SK-N-SH (cell line): Measurements from ENCODE around the gene GAB2. TPM values are rescaled to one million over a fixed set of nuclear protein-coding genes. Genes with fewer than 3 reads are reported as not detected.

ENCODE experiments used
- CTCF ChIA-PET: fragments of 300-600, 350-600 bp; formaldehyde crosslinking; extraction: SDS; loops from one replicate; lab custom pipeline; 2021; lab: Yijun Ruan, JAX
- POLR2A ChIA-PET: fragments of 350-600 bp; sonication (Branson Sonifier 250); formaldehyde crosslinking; extraction: SDS; loops from one replicate; lab custom pipeline; 2020; ENCODE audit warnings: antibody characterized with exemption, inconsistent platforms; lab: Yijun Ruan, JAX
- DNase-seq: peaks from one replicate; pipeline ENCODE4 v3.0.0; 2012
- H2AFZ ChIP-seq: fragments of 200-600 bp; sonication (generic); 2 replicates; pipeline ENCODE4 v1.8.1; 2016; ENCODE audit warnings: antibody characterized with exemption, mild to moderate bottlenecking, low read depth
- H3F3A ChIP-seq: fragments of 200-600 bp; sonication (generic); replicated peaks from 2 replicates; pipeline ENCODE3; 2016; ENCODE audit warnings: antibody characterized with exemption, mild to moderate bottlenecking; ENCODE audit not compliant: insufficient read depth
- H3K27ac ChIP-seq, 2 experiments: fragments of 200-500 bp in 1 of 2; fragments of 200-600 bp in 1 of 2; sonication (Bioruptor generic) in 1 of 2; sonication (generic), shearing (Covaris generic) in 1 of 2; 2 replicates each; pipeline versions ENCODE4 v1.5.1 to v1.6.1; 2014 to 2016; ENCODE audit warnings: low read depth in 2 of 2, inconsistent platforms in 1 of 2, low read length in 1 of 2, mild to moderate bottlenecking in 1 of 2, mixed read lengths in 1 of 2
- H3K27me3 ChIP-seq: fragments of 200-600 bp; sonication (generic), shearing (Covaris generic); 2 replicates; pipeline ENCODE4 v1.6.1; 2016; ENCODE audit warnings: mixed run types; ENCODE audit not compliant: insufficient read depth
- H3K36me3 ChIP-seq, 2 experiments: fragments of 200-500 bp in 1 of 2; fragments of 200-600 bp in 1 of 2; sonication (Bioruptor generic) in 1 of 2; sonication (generic) in 1 of 2; replicated peaks in 1 of 2; 2 replicates each; pipeline versions ENCODE3 to v1.5.1; 2014 to 2016; ENCODE audit warnings: low read length in 1 of 2, mild to moderate bottlenecking in 1 of 2; ENCODE audit not compliant: insufficient read depth in 2 of 2, control insufficient read depth in 1 of 2
- H3K4me1 ChIP-seq, 2 experiments: fragments of 200-500 bp in 1 of 2; fragments of 200-600 bp in 1 of 2; sonication (Bioruptor generic) in 1 of 2; sonication (generic), shearing (Covaris generic) in 1 of 2; 2 replicates each; pipeline versions ENCODE4 v1.5.1 to v1.6.1; 2014 to 2016; ENCODE audit warnings: low read depth in 1 of 2, low read length in 1 of 2, mixed run types in 1 of 2; ENCODE audit not compliant: insufficient read depth in 2 of 2, control insufficient read depth in 1 of 2
- H3K4me2 ChIP-seq: fragments of 200-600 bp; sonication (generic), shearing (Covaris generic); 2 replicates; pipeline ENCODE4 v1.6.1; 2017; ENCODE audit warnings: mixed run types
- H3K4me3 ChIP-seq, 2 experiments: fragments of 200-500 bp in 1 of 2; fragments of 200-600 bp in 1 of 2; sonication (Bioruptor generic) in 1 of 2; sonication (generic), shearing (Covaris generic) in 1 of 2; 2 replicates each; pipeline versions ENCODE4 v1.5.1 to v1.8.1; 2014 to 2016; ENCODE audit warnings: low read depth in 2 of 2, inconsistent platforms in 1 of 2, low read length in 1 of 2, mild to moderate bottlenecking in 1 of 2, mixed read lengths in 1 of 2, moderate library complexity in 1 of 2
- H3K79me2 ChIP-seq: fragments of 200-600 bp; sonication (generic); 2 replicates; pipeline ENCODE4 v1.8.1; 2017; ENCODE audit warnings: mild to moderate bottlenecking; ENCODE audit not compliant: insufficient read depth
- H3K9ac ChIP-seq: fragments of 200-600 bp; sonication (generic); 2 replicates; pipeline ENCODE4 v1.6.1; 2017; ENCODE audit warnings: mixed run types
- H3K9me2 ChIP-seq: fragments of 200-600 bp; sonication (generic); 2 replicates; pipeline ENCODE4 v1.6.1; 2017; ENCODE audit warnings: mixed run types
- H3K9me3 ChIP-seq: fragments of 200-600 bp; sonication (generic); 2 replicates; pipeline ENCODE4 v1.6.1; 2017; ENCODE audit warnings: mixed run types, mild to moderate bottlenecking, moderate library complexity
- H4K20me1 ChIP-seq: fragments of 200-600 bp; sonication (generic); 2 replicates; pipeline ENCODE4 v1.6.1; 2017; ENCODE audit warnings: mild to moderate bottlenecking, mixed run types; ENCODE audit not compliant: insufficient read depth
- FOSL2 ChIP-seq: IDR thresholded peaks from 2 replicates; pipeline ENCODE4 v1.4.0; 2012; ENCODE audit warnings: low read depth, mild to moderate bottlenecking, moderate library complexity, borderline replicate concordance
- FOXJ3 ChIP-seq: sonication (generic); formaldehyde crosslinking; IDR thresholded peaks from 2 replicates; pipeline ENCODE4 v1.5.1; 2020; ENCODE audit warnings: mild to moderate bottlenecking, missing genetic modification reagents
- NFIC ChIP-seq: IDR thresholded peaks from 2 replicates; pipeline ENCODE4 v1.4.0; 2012; ENCODE audit warnings: borderline replicate concordance
- RCOR1 ChIP-seq: fragments of 150-350 bp; IDR thresholded peaks from 2 replicates; pipeline ENCODE4 v1.6.1; 2017; ENCODE audit warnings: antibody characterized with exemption, low read length
- SMC3 ChIP-seq: IDR thresholded peaks from 2 replicates; pipeline ENCODE4 v1.6.1; 2012; ENCODE audit warnings: low read depth, low read length, improper control_type of control experiment
- USF2 ChIP-seq: fragments of 150-350 bp; IDR thresholded peaks from 2 replicates; pipeline ENCODE4 v1.6.1; 2017; ENCODE audit warnings: antibody characterized with exemption, low read length, low read depth, borderline replicate concordance
- ZBTB33 ChIP-seq: IDR thresholded peaks from 2 replicates; pipeline ENCODE4 v1.4.0; 2012; ENCODE audit warnings: low read depth, borderline replicate concordance
- WGBS: methylation state at CpG from one replicate; pipeline ENCODE4 v1.1.6; 2017; ENCODE audit warnings: low lambda C conversion rate; 5-methylcytosine and 5-hydroxymethylcytosine counted together
- polyA plus RNA-seq, 3 experiments: library from polyadenylated mRNA; depleted of rRNA; stranded (reverse); fragments of >200 nt; gene quantifications; 2 replicates each; pipeline ENCODE4 v1.2.3, GENCODE V29; 2012

The GAB2 gene
- polyA plus RNA-seq, 1 of the 3 experiments (the other 2 are of a cell fraction): 5.6 TPM

- H3K4me1 ChIP-seq: peaks cover 0 to 7% of the 10 kb centered on the region in 2 experiments; a peak in 1 of 4 replicates
- no peak overlapping the region for H3K4me3 ChIP-seq
- DNase-seq: no peak
- no peaks in the 10 kb centered on the region for H3F3A ChIP-seq
- no peaks in the 10 kb centered on the region for H3K9me2 ChIP-seq
- CTCF ChIA-PET: interaction anchor here (1.0 to 4.0 kb wide), 5 partner anchors 9 to 344 kb away, joined by 3 to 13 read pairs (median 3); no protein-coding TSS in a partner anchor
- TF ChIP-seq FOSL2: no peak
- no peak for TF ChIP-seq SMC3
- no peak for TF ChIP-seq ZBTB33
- TF ChIP-seq FOXJ3: no peak
- no peak for TF ChIP-seq USF2
- peaks cover 22 to 76% of the 10 kb centered on the region in 2 experiments for H3K36me3 ChIP-seq
- no peak overlapping the region; a peak in 1 of 4 replicates for H3K27ac ChIP-seq
- no peaks in the 10 kb centered on the region for H3K9me3 ChIP-seq
- POLR2A ChIA-PET: no interaction called here
- H2AFZ ChIP-seq: no peak overlapping the region
- WGBS: 87% methylated on average over 6 of the region's 7 CpGs
- H3K27me3 ChIP-seq: no peaks in the 10 kb centered on the region
- H3K4me2 ChIP-seq: no peak overlapping the region
- no peaks in the 10 kb centered on the region for H3K79me2 ChIP-seq
- H3K9ac ChIP-seq: no peak overlapping the region
- no peaks in the 10 kb centered on the region for H4K20me1 ChIP-seq
Observed at GRCh38 chr11:78219493-78220217, 198.0 kb downstream of the GAB2 start.

GRCh38 chr11:78218707-78219492, 198.7 kb downstream of the GAB2 start:
- Histone ChIP-seq H3K79me2 (no peaks in the 10 kb centered on the region), H3F3A (no peaks in the 10 kb centered on the region), H3K9me2 (no peaks in the 10 kb centered on the region), H3K27ac (no peak overlapping the region; a peak in 1 of 4 replicates), H3K9me3 (no peaks in the 10 kb centered on the region), H3K4me3 (no peak overlapping the region), H3K4me1 (peaks cover 0 to 7% of the 10 kb centered on the region in 2 experiments; a peak in 1 of 4 replicates), H3K9ac (no peak overlapping the region), H3K36me3 (peaks cover 22 to 75% of the 10 kb centered on the region in 2 experiments), H4K20me1 (no peaks in the 10 kb centered on the region), H3K4me2 (no peak overlapping the region), H2AFZ (no peak overlapping the region), H3K27me3 (no peaks in the 10 kb centered on the region)
- no peak for DNase-seq
- ChIA-PET POLR2A (no interaction called here), CTCF (interaction anchor here (1.0 to 4.0 kb wide), 5 partner anchors 9 to 345 kb away, joined by 3 to 13 read pairs (median 3); no protein-coding TSS in a partner anchor)
- WGBS: 92% methylated on average over 11 of the region's 11 CpGs
- TF ChIP-seq FOXJ3 (no peak), RCOR1 (no peak), NFIC (no peak)
